ENCODE measurements around the gene PTPRS.

DNA sequence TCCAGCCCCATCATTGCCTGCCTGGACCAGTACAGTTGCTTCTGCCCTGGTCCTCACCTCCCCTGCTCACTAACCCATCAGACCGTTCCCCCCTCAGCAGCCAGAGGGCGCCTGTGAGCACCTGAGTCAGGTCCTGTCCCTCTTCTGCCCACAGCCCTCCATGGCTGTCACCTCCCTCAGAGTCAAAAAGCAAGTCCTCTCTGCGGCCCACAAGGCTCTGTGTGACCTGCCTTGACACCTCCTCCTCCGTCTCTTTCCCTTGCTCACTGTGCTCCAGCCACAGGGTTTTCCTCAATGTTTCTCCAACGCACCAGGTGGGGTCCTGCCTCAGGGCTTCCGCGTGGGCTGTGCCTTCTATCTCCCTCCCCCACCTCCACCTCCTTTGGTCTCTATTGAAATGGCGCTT, 29.4 kb upstream of the PTPRS start:
- TF ChIP-seq, protein P1, sequence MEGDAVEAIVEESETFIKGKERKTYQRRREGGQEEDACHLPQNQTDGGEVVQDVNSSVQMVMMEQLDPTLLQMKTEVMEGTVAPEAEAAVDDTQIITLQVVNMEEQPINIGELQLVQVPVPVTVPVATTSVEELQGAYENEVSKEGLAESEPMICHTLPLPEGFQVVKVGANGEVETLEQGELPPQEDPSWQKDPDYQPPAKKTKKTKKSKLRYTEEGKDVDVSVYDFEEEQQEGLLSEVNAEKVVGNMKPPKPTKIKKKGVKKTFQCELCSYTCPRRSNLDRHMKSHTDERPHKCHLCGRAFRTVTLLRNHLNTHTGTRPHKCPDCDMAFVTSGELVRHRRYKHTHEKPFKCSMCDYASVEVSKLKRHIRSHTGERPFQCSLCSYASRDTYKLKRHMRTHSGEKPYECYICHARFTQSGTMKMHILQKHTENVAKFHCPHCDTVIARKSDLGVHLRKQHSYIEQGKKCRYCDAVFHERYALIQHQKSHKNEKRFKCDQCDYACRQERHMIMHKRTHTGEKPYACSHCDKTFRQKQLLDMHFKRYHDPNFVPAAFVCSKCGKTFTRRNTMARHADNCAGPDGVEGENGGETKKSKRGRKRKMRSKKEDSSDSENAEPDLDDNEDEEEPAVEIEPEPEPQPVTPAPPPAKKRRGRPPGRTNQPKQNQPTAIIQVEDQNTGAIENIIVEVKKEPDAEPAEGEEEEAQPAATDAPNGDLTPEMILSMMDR (IDR thresholded peaks at IDR 0.05) = no peak
- TF ChIP-seq POLR2A (IDR thresholded peaks at IDR 0.05) = no peak

Measured in lower leg skin (tissue), 3 donors.